ENCODE data around the gene PLPP1. TPM values are rescaled to one million over a fixed set of nuclear protein-coding genes. Genes with fewer than 3 reads are reported as not detected.
A peak's percentile ranks its signal among the peaks of the same experiment; 100 is the strongest.

Gene PLPP1
- total and polyA plus RNA-seq, 9 donors: 51.5 to 70.8 (median 60.3) TPM

GRCh38 chr5:55572600-55572999, 37.8 kb upstream of the PLPP1 start:
- H3K36me3 ChIP-seq (ENCODE audit: control insufficient read depth, insufficient read depth, low read length): no peaks in the 10 kb centered on the region
- no peak overlapping the region for H3K4me3 ChIP-seq (ENCODE audit: low read length)
- no peak for DNase-seq
- H3K27me3 ChIP-seq (ENCODE audit: control insufficient read depth, insufficient read depth, low read length): no peaks in the 10 kb centered on the region
- H3K27ac ChIP-seq (ENCODE audit: low read length): no peak overlapping the region
- WGBS (ENCODE audit: insufficient coverage): 80% methylated on average over 1 of the region's 4 CpGs
- H3K9me3 ChIP-seq (replicated peaks; ENCODE audit: control insufficient read depth, low read depth, low read length): no peaks in the 10 kb centered on the region
- H3K4me1 ChIP-seq (ENCODE audit: control insufficient read depth, insufficient read depth, low read length): peaks cover 13% of the 10 kb centered on the region

- Histone ChIP-seq H3K36me3 (ENCODE audit: control insufficient read depth, insufficient read depth, low read length) (no peaks in the 10 kb centered on the region), H3K4me1 (ENCODE audit: control insufficient read depth, insufficient read depth, low read length) (peaks cover 10% of the 10 kb centered on the region), H3K27me3 (ENCODE audit: control insufficient read depth, insufficient read depth, low read length) (no peaks in the 10 kb centered on the region), H3K9me3 (replicated peaks; ENCODE audit: control insufficient read depth, low read depth, low read length) (no peaks in the 10 kb centered on the region), H3K27ac (ENCODE audit: low read length) (no peak overlapping the region), H3K4me3 (ENCODE audit: low read length) (no peak overlapping the region)
- no peak for DNase-seq
Measured at GRCh38 chr5:55572020-55572419, 37.3 kb upstream of the PLPP1 start.

GRCh38 chr5:55570570-55570969, 35.8 kb upstream of the PLPP1 start:
- Histone ChIP-seq H3K27me3 (ENCODE audit: control insufficient read depth, insufficient read depth, low read length) (no peaks in the 10 kb centered on the region), H3K27ac (ENCODE audit: low read length) (no peak overlapping the region), H3K4me1 (ENCODE audit: control insufficient read depth, insufficient read depth, low read length) (peaks cover 7% of the 10 kb centered on the region), H3K9me3 (replicated peaks; ENCODE audit: control insufficient read depth, low read depth, low read length) (no peaks in the 10 kb centered on the region), H3K4me3 (ENCODE audit: low read length) (no peak overlapping the region), H3K36me3 (ENCODE audit: control insufficient read depth, insufficient read depth, low read length) (no peaks in the 10 kb centered on the region)
- DNase-seq: peak; percentile 16
- 100% methylated on average over 1 of the region's 4 CpGs for WGBS (ENCODE audit: insufficient coverage)

- no peaks in the 10 kb centered on the region for H3K36me3 ChIP-seq (ENCODE audit: control insufficient read depth, insufficient read depth, low read length)
- H3K27ac ChIP-seq (ENCODE audit: low read length): no peak overlapping the region
- H3K9me3 ChIP-seq (replicated peaks; ENCODE audit: control insufficient read depth, low read depth, low read length): no peaks in the 10 kb centered on the region
- DNase-seq: peak; percentile 61
- H3K4me3 ChIP-seq (ENCODE audit: low read length): no peak overlapping the region
- peaks cover 7% of the 10 kb centered on the region for H3K4me1 ChIP-seq (ENCODE audit: control insufficient read depth, insufficient read depth, low read length)
- WGBS (ENCODE audit: insufficient coverage): no CpG with 5 or more reads among the region's 2 CpGs
- H3K27me3 ChIP-seq (ENCODE audit: control insufficient read depth, insufficient read depth, low read length): no peaks in the 10 kb centered on the region
Measured at GRCh38 chr5:55570026-55570425, 35.3 kb upstream of the PLPP1 start.

GRCh38 chr5:55569513-55569865, 34.7 kb upstream of the PLPP1 start:
- no peak overlapping the region for H3K4me3 ChIP-seq (ENCODE audit: low read length)
- H3K4me1 ChIP-seq (ENCODE audit: control insufficient read depth, insufficient read depth, low read length): peaks cover 7% of the 10 kb centered on the region
- WGBS (ENCODE audit: insufficient coverage): no CpG with 5 or more reads among the region's 3 CpGs
- peak overlapping the region; percentile 5 for H3K27ac ChIP-seq (ENCODE audit: low read length)
- H3K36me3 ChIP-seq (ENCODE audit: control insufficient read depth, insufficient read depth, low read length): no peaks in the 10 kb centered on the region
- peak; percentile 21 for DNase-seq
- no peaks in the 10 kb centered on the region for H3K27me3 ChIP-seq (ENCODE audit: control insufficient read depth, insufficient read depth, low read length)
- H3K9me3 ChIP-seq (replicated peaks; ENCODE audit: control insufficient read depth, low read depth, low read length): no peaks in the 10 kb centered on the region

GRCh38 chr5:55568654-55569512, 34.1 kb upstream of the PLPP1 start:
- peak; percentile 77 for DNase-seq
- peaks cover 7% of the 10 kb centered on the region for H3K4me1 ChIP-seq (ENCODE audit: control insufficient read depth, insufficient read depth, low read length)
- H3K4me3 ChIP-seq (ENCODE audit: low read length): no peak overlapping the region
- H3K9me3 ChIP-seq (replicated peaks; ENCODE audit: control insufficient read depth, low read depth, low read length): no peaks in the 10 kb centered on the region
- H3K27me3 ChIP-seq (ENCODE audit: control insufficient read depth, insufficient read depth, low read length): no peaks in the 10 kb centered on the region
- no peaks in the 10 kb centered on the region for H3K36me3 ChIP-seq (ENCODE audit: control insufficient read depth, insufficient read depth, low read length)
- WGBS (ENCODE audit: insufficient coverage): 59% methylated on average over 4 of the region's 15 CpGs
- H3K27ac ChIP-seq (ENCODE audit: low read length): peak overlapping the region; percentile 5

- 75% methylated on average over 2 of the region's 3 CpGs for WGBS (ENCODE audit: insufficient coverage)
Measured at GRCh38 chr5:55564721-55565120, 30.0 kb upstream of the PLPP1 start.

GRCh38 chr5:55558484-55558883, 23.7 kb upstream of the PLPP1 start:
- H3K36me3 ChIP-seq (ENCODE audit: control insufficient read depth, insufficient read depth, low read length): no peaks in the 10 kb centered on the region
- H3K4me1 ChIP-seq (ENCODE audit: control insufficient read depth, insufficient read depth, low read length): no peaks in the 10 kb centered on the region
- no peaks in the 10 kb centered on the region for H3K27me3 ChIP-seq (ENCODE audit: control insufficient read depth, insufficient read depth, low read length)
- no peak overlapping the region for H3K4me3 ChIP-seq (ENCODE audit: low read length)
- no peak overlapping the region for H3K27ac ChIP-seq (ENCODE audit: low read length)
- no CpG with 5 or more reads among the region's 2 CpGs for WGBS (ENCODE audit: insufficient coverage)
- DNase-seq: no peak
- no peaks in the 10 kb centered on the region for H3K9me3 ChIP-seq (replicated peaks; ENCODE audit: control insufficient read depth, low read depth, low read length)

More at GRCh38 chr5:55564721-55565120, 30.0 kb upstream of the PLPP1 start:
- Histone ChIP-seq H3K27me3 (ENCODE audit: control insufficient read depth, insufficient read depth, low read length) (no peaks in the 10 kb centered on the region), H3K27ac (ENCODE audit: low read length) (no peak overlapping the region), H3K4me3 (ENCODE audit: low read length) (no peak overlapping the region), H3K9me3 (replicated peaks; ENCODE audit: control insufficient read depth, low read depth, low read length) (no peaks in the 10 kb centered on the region), H3K36me3 (ENCODE audit: control insufficient read depth, insufficient read depth, low read length) (no peaks in the 10 kb centered on the region), H3K4me1 (ENCODE audit: control insufficient read depth, insufficient read depth, low read length) (peaks cover 2% of the 10 kb centered on the region)
- DNase-seq: peak; percentile 37

- H3K4me3 ChIP-seq (ENCODE audit: low read length): no peak overlapping the region
- 93% methylated on average over 2 of the region's 3 CpGs for WGBS (ENCODE audit: insufficient coverage)
- H3K27me3 ChIP-seq (ENCODE audit: control insufficient read depth, insufficient read depth, low read length): no peaks in the 10 kb centered on the region
Measured at GRCh38 chr5:55557123-55557522, 22.4 kb upstream of the PLPP1 start.

GRCh38 chr5:55554585-55555202, 19.9 kb upstream of the PLPP1 start:
- no peaks in the 10 kb centered on the region for H3K27me3 ChIP-seq (ENCODE audit: control insufficient read depth, insufficient read depth, low read length)
- peak; percentile 56 for DNase-seq
- no peaks in the 10 kb centered on the region for H3K9me3 ChIP-seq (replicated peaks; ENCODE audit: control insufficient read depth, low read depth, low read length)
- no CpG with 5 or more reads among the region's 2 CpGs for WGBS (ENCODE audit: insufficient coverage)
- H3K4me1 ChIP-seq (ENCODE audit: control insufficient read depth, insufficient read depth, low read length): no peaks in the 10 kb centered on the region
- no peak overlapping the region for H3K27ac ChIP-seq (ENCODE audit: low read length)
- H3K4me3 ChIP-seq (ENCODE audit: low read length): no peak overlapping the region
- no peaks in the 10 kb centered on the region for H3K36me3 ChIP-seq (ENCODE audit: control insufficient read depth, insufficient read depth, low read length)

More at GRCh38 chr5:55557123-55557522, 22.4 kb upstream of the PLPP1 start:
- Histone ChIP-seq H3K27ac (ENCODE audit: low read length) (no peak overlapping the region), H3K4me1 (ENCODE audit: control insufficient read depth, insufficient read depth, low read length) (no peaks in the 10 kb centered on the region), H3K9me3 (replicated peaks; ENCODE audit: control insufficient read depth, low read depth, low read length) (no peaks in the 10 kb centered on the region), H3K36me3 (ENCODE audit: control insufficient read depth, insufficient read depth, low read length) (no peaks in the 10 kb centered on the region)
- no peak for DNase-seq
